Body of pancreas (tissue), 4 donors: ENCODE results near the gene UBE2L5. TPM values are rescaled to one million over a fixed set of nuclear protein-coding genes. Genes with fewer than 3 reads are reported as not detected.
"Not testable (repeated sequence)": the region's sequence is repeated elsewhere in the genome, so short reads cannot be mapped to it uniquely, and the experiment has no call there.

Source experiments
- ATAC-seq: fragments of 150-250 bp; one replicate; pipeline ENCODE4 v1.9.1; 2016
- DNase-seq, 4 donors: peaks; one replicate each; pipeline ENCODE4 v3.0.0-alpha.2; 2019
- H3K27ac ChIP-seq, 4 donors: fragments of 200-600 bp; sonication (generic); 1 replicate in 3 of 4; 2 replicates in 1 of 4; pipeline versions ENCODE4 v1.5.1 to v1.6.1; 2016 to 2019; ENCODE audit warnings: mild to moderate bottlenecking in 1 of 4, mixed read lengths in 1 of 4, moderate library complexity in 1 of 4
- H3K27me3 ChIP-seq, 2 donors: fragments of 200-600 bp; sonication (generic); one replicate each; pipeline ENCODE4 v1.6.0; 2016; ENCODE audit warnings: mild to moderate bottlenecking in 1 of 2
- H3K36me3 ChIP-seq, 2 donors: fragments of 200-600 bp; sonication (generic); replicated peaks in 1 of 2; 2 replicates each; pipeline ENCODE4 v1.5.1; 2016; ENCODE audit warnings: low read depth in 2 of 2; ENCODE audit not compliant: insufficient read depth in 1 of 2
- H3K4me1 ChIP-seq: fragments of 200-600 bp; sonication (generic); one replicate; pipeline ENCODE4 v1.6.0; 2016
- H3K4me3 ChIP-seq, 2 donors: fragments of 200-600 bp; sonication (generic); 1 replicate in 1 of 2; 2 replicates in 1 of 2; pipeline ENCODE4 v1.5.1; 2016 to 2019
- H3K9me3 ChIP-seq, 3 donors: fragments of 200-600 bp; sonication (generic); 1 replicate in 2 of 3; 2 replicates in 1 of 3; pipeline ENCODE4 v1.5.1; 2016
- CTCF ChIP-seq, 7 experiments: fragments of 450-650 bp in 4 of 7; fragments of 200-600 bp in 3 of 7; sonication (generic) in 3 of 7; IDR thresholded peaks; one replicate each; pipeline ENCODE4 v1.5.1; 2016 to 2019; ENCODE audit warnings: antibody characterized with exemption in 7 of 7
- POLR2A ChIP-seq, 3 donors: fragments of 450-650 bp; IDR thresholded peaks; one replicate each; pipeline ENCODE4 v1.6.1; 2016; ENCODE audit warnings: antibody characterized with exemption in 3 of 3, mild to moderate bottlenecking in 2 of 3
- WGBS, 2 donors: methylation state at CpG; one replicate each; pipeline ENCODE4 v1.1.5; 2017; 5-methylcytosine and 5-hydroxymethylcytosine counted together
- intact Hi-C: fragments of 100-400 bp; cut with DNase I; formaldehyde crosslinking; loops from one replicate; pipeline ENCODE4 v1.15.1; 2023
- total RNA-seq, 2 donors: library from RNA; depleted of rRNA; stranded (reverse); fragments of >200 nt; gene quantifications; one replicate each; pipeline ENCODE4 v1.1.0, GENCODE V29; 2016

UBE2L5 gene
- total RNA-seq, 2 donors from 2014 or later = not detected

- DNase-seq (no peak), ATAC-seq (no peak)
- Histone ChIP-seq H3K9me3 (no peaks in the 10 kb centered on the region), H3K4me1 (peaks cover 17% of the 10 kb centered on the region), H3K36me3 (no peaks in the 10 kb centered on the region), H3K27ac (no peak overlapping the region), H3K4me3 (no peak overlapping the region), H3K27me3 (no peaks in the 10 kb centered on the region)
- no peak for TF ChIP-seq CTCF (IDR thresholded peaks at IDR 0.05)
- TF ChIP-seq POLR2A (IDR thresholded peaks at IDR 0.05) = no peak
- WGBS, 2 donors = 53 to 56% methylated on average over 8 of the region's 8 CpGs
- intact Hi-C loops = no loop called here
Observed at GRCh38 chr13:30440910-30441703, 18.8 kb downstream of the UBE2L5 start.

GRCh38 chr13:30442926-30443325, 20.6 kb downstream of the UBE2L5 start:
- Histone ChIP-seq H3K9me3 (no peaks in the 10 kb centered on the region), H3K4me3 (no peak overlapping the region), H3K27me3 (no peaks in the 10 kb centered on the region), H3K27ac (no peak overlapping the region), H3K4me1 (peaks cover 23% of the 10 kb centered on the region), H3K36me3 (no peaks in the 10 kb centered on the region)
- no peak for DNase-seq
- no peak for ATAC-seq
- intact Hi-C loops = no loop called here
- TF ChIP-seq POLR2A (IDR thresholded peaks at IDR 0.05) = no peak
- no peak for TF ChIP-seq CTCF (IDR thresholded peaks at IDR 0.05)
- 75 to 83% methylated on average over 5 of the region's 5 CpGs for WGBS, 2 donors

GRCh38 chr13:30443491-30443890, 21.2 kb downstream of the UBE2L5 start:
- H3K9me3 ChIP-seq, ATAC-seq, DNase-seq, H3K4me3 ChIP-seq, intact Hi-C loops, H3K27ac ChIP-seq, H3K27me3 ChIP-seq, H3K36me3 ChIP-seq: not testable (repeated sequence)
- WGBS, 2 donors = 83 to 93% methylated on average over 3 of the region's 3 CpGs
- peaks cover 23% of the 10 kb centered on the region for H3K4me1 ChIP-seq

- TF ChIP-seq CTCF (IDR thresholded peaks at IDR 0.05) (no peak), POLR2A (IDR thresholded peaks at IDR 0.05) (no peak)
- no peak for ATAC-seq
- no peaks in the 10 kb centered on the region for H3K9me3 ChIP-seq
- no peaks in the 10 kb centered on the region for H3K36me3 ChIP-seq
- WGBS, 2 donors = 93 to 94% methylated on average over 11 to 12 of the region's 12 CpGs
- intact Hi-C loops = no loop called here
- no peak for DNase-seq
- peaks cover 23% of the 10 kb centered on the region for H3K4me1 ChIP-seq
- H3K4me3 ChIP-seq = no peak overlapping the region
- H3K27ac ChIP-seq = no peak overlapping the region
- no peaks in the 10 kb centered on the region for H3K27me3 ChIP-seq
Observed at GRCh38 chr13:30443957-30444404, 21.7 kb downstream of the UBE2L5 start.

- Histone ChIP-seq H3K27me3 (no peaks in the 10 kb centered on the region), H3K27ac (peak overlapping the region; percentile 54 to 78 (median 68)), H3K4me1 (peaks cover 23% of the 10 kb centered on the region), H3K4me3 (no peak overlapping the region), H3K9me3 (no peaks in the 10 kb centered on the region), H3K36me3 (no peaks in the 10 kb centered on the region)
- intact Hi-C loops = no loop called here
- TF ChIP-seq POLR2A (IDR thresholded peaks at IDR 0.05) (no peak), CTCF (IDR thresholded peaks at IDR 0.05) (no peak)
- DNase-seq (no peak), ATAC-seq (no peak)
- 26 to 34% methylated on average over 7 of the region's 7 CpGs for WGBS, 2 donors
Observed at GRCh38 chr13:30446126-30446500, 23.8 kb downstream of the UBE2L5 start.
